ENCODE data around the gene ITGB1BP1. TPM values are rescaled to one million over a fixed set of nuclear protein-coding genes. Genes with fewer than 3 reads are reported as not detected.

Gene ITGB1BP1
- 34.3 and 55.3 TPM in 2 replicates for total RNA-seq (2014; rRNA removed; shearing (Covaris generic))

GRCh38 chr2:9423100-9423921, at the start of gene ITGB1BP1, which contains the start of gene CPSF3:
Gene ITGB1BP1, minus strand, starts transcription at chr2:9423528. Its CDS starts 4,831 bp downstream, at chr2:9418697.
Gene CPSF3, plus strand, starts transcription at chr2:9423654. Its CDS starts 120 bp downstream, at chr2:9423774.
- peak; percentile 95 for DNase-seq (ENCODE audit: low read depth)

- DNase-seq (ENCODE audit: low read depth): no peak
These were observed 49.2 kb upstream of the ITGB1BP1 start for GRCh38 chr2:9472511-9472910.

GRCh38 chr2:9471206-9471605, 47.9 kb upstream of the ITGB1BP1 start:
- DNase-seq (ENCODE audit: low read depth): no peak

- no peak for DNase-seq (ENCODE audit: low read depth)
These were observed 44.4 kb upstream of the ITGB1BP1 start for GRCh38 chr2:9467687-9468086.

GRCh38 chr2:9466147-9466683, 42.9 kb upstream of the ITGB1BP1 start:
- DNase-seq (ENCODE audit: low read depth): no peak

GRCh38 chr2:9465170-9465569, 41.8 kb upstream of the ITGB1BP1 start:
- no peak for DNase-seq (ENCODE audit: low read depth)

- DNase-seq (ENCODE audit: low read depth): peak; percentile 26
These were observed 40.3 kb upstream of the ITGB1BP1 start for GRCh38 chr2:9463698-9464034.

GRCh38 chr2:9462886-9463697, 39.8 kb upstream of the ITGB1BP1 start:
- no peak for DNase-seq (ENCODE audit: low read depth)

- DNase-seq (ENCODE audit: low read depth): no peak
These were observed 39.0 kb upstream of the ITGB1BP1 start for GRCh38 chr2:9462313-9462712.

- DNase-seq (ENCODE audit: low read depth): no peak
These were observed 37.8 kb upstream of the ITGB1BP1 start for GRCh38 chr2:9461079-9461478.

GRCh38 chr2:9460441-9461017, 37.2 kb upstream of the ITGB1BP1 start:
- DNase-seq (ENCODE audit: low read depth): no peak

- DNase-seq (ENCODE audit: low read depth): no peak
These were observed 27.9 kb upstream of the ITGB1BP1 start for GRCh38 chr2:9451231-9451630.

- no peak for DNase-seq (ENCODE audit: low read depth)
These were observed 21.8 kb upstream of the ITGB1BP1 start for GRCh38 chr2:9445089-9445488.

GRCh38 chr2:9443526-9443925, 20.2 kb upstream of the ITGB1BP1 start:
- no peak for DNase-seq (ENCODE audit: low read depth)

GRCh38 chr2:9441556-9441955, 18.2 kb upstream of the ITGB1BP1 start:
- no peak for DNase-seq (ENCODE audit: low read depth)

GRCh38 chr2:9440058-9440727, 16.9 kb upstream of the ITGB1BP1 start:
- DNase-seq (ENCODE audit: low read depth): no peak

GRCh38 chr2:9439536-9439935, 16.2 kb upstream of the ITGB1BP1 start:
- DNase-seq (ENCODE audit: low read depth): no peak

GRCh38 chr2:9434489-9434888, 11.2 kb upstream of the ITGB1BP1 start:
- no peak for DNase-seq (ENCODE audit: low read depth)

- DNase-seq (ENCODE audit: low read depth): peak; percentile 31
These were observed 7.3 kb upstream of the ITGB1BP1 start for GRCh38 chr2:9430316-9431293.

- DNase-seq (ENCODE audit: low read depth): no peak
These were observed 5.7 kb upstream of the ITGB1BP1 start for GRCh38 chr2:9428965-9429577.
